Osteoblast (primary cell): ENCODE results near the gene KBTBD3. TPM values are rescaled to one million over a fixed set of nuclear protein-coding genes. Genes with fewer than 3 reads are reported as not detected.

Source experiments
- DNase-seq: peaks from one replicate; pipeline ENCODE4 v3.0.0; 2011; ENCODE audit warnings: low spot score, mixed read lengths; ENCODE audit not compliant: insufficient read length; ENCODE audit errors: missing footprints
- H2AFZ ChIP-seq: 2 replicates; pipeline ENCODE4 v1.6.0; 2011; ENCODE audit warnings: mild to moderate bottlenecking, low read length
- H3K27ac ChIP-seq: 2 replicates; pipeline ENCODE4 v1.5.1; 2011; ENCODE audit warnings: mild to moderate bottlenecking, low read depth, low read length, moderate library complexity
- H3K27me3 ChIP-seq: 2 replicates; pipeline ENCODE4 v1.6.0; 2012; ENCODE audit warnings: mild to moderate bottlenecking, control low read depth, inconsistent platforms, low read length, moderate library complexity; ENCODE audit not compliant: insufficient read depth
- H3K36me3 ChIP-seq: 2 replicates; pipeline ENCODE4 v1.5.1; 2011; ENCODE audit warnings: mild to moderate bottlenecking, low read length, control low read depth, moderate library complexity; ENCODE audit not compliant: insufficient read depth
- H3K4me1 ChIP-seq: 2 replicates; pipeline ENCODE4 v1.5.1; 2011; ENCODE audit warnings: mild to moderate bottlenecking, low read length, control low read depth, moderate library complexity; ENCODE audit not compliant: insufficient read depth
- H3K4me2 ChIP-seq: 2 replicates; pipeline ENCODE4 v1.6.0; 2011; ENCODE audit warnings: mild to moderate bottlenecking, low read length; ENCODE audit not compliant: insufficient read depth
- H3K4me3 ChIP-seq: fragments of 200-600 bp; sonication (generic); 3 replicates; pipeline ENCODE4 v1.5.1; 2012; ENCODE audit warnings: mild to moderate bottlenecking, low read length, inconsistent platforms; ENCODE audit not compliant: insufficient read depth
- H3K79me2 ChIP-seq: 2 replicates; pipeline ENCODE4 v1.6.0; 2012; ENCODE audit warnings: mild to moderate bottlenecking, low read length, control low read depth, inconsistent platforms; ENCODE audit not compliant: insufficient read depth
- H3K9me3 ChIP-seq: 2 replicates; pipeline ENCODE4 v1.5.1; 2011; ENCODE audit warnings: low read depth, low read length, control low read depth
- H4K20me1 ChIP-seq: 2 replicates; pipeline ENCODE4 v1.6.0; 2012; ENCODE audit warnings: mild to moderate bottlenecking, low read length, control low read depth; ENCODE audit not compliant: insufficient read depth
- total RNA-seq: library from RNA; depleted of rRNA; stranded (reverse); fragments of >200 nt; gene quantifications from 2 replicates; pipeline ENCODE4 v1.2.3, GENCODE V29; 2012
- TF ChIP-seq, protein P1 (sequence below): IDR thresholded peaks from 2 replicates; pipeline ENCODE4 v1.5.1; 2011; ENCODE audit warnings: mild to moderate bottlenecking, low read depth, low read length, moderate library complexity; ENCODE audit errors: extremely low read depth

The KBTBD3 gene
- total RNA-seq, 1 donor = 4.3 TPM

DNA sequence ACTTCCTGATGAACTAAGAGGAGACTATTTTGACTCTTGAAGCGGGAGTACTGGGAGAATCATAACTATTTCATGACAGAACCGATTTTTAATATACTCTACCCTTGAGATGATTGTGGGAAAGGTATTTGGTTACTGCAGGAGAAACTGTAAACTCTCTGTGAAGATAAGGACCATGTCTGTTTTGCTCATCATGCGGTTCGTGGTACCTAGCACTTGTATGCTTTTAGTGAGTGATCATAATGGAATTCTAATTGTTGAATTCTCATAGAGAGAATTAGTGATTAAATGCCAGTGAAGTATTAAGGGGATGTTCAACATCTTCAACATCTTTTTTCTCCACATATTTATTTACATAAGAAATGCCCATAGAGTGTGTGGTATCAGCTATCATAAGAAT is 11.7 kb upstream of the KBTBD3 start:
- H3K4me3 ChIP-seq = no peak overlapping the region
- peaks cover 22% of the 10 kb centered on the region for H3K4me1 ChIP-seq
- peaks cover 28% of the 10 kb centered on the region for H3K36me3 ChIP-seq
- H3K27ac ChIP-seq = peak overlapping the region; percentile 7
- H3K27me3 ChIP-seq = no peaks in the 10 kb centered on the region
- peaks cover 27% of the 10 kb centered on the region for H4K20me1 ChIP-seq
- peaks cover 52% of the 10 kb centered on the region for H3K79me2 ChIP-seq
- DNase-seq = no peak
- no peak overlapping the region for H2AFZ ChIP-seq
- H3K4me2 ChIP-seq = no peak overlapping the region
- H3K9me3 ChIP-seq = no peaks in the 10 kb centered on the region
- TF ChIP-seq, protein P1, sequence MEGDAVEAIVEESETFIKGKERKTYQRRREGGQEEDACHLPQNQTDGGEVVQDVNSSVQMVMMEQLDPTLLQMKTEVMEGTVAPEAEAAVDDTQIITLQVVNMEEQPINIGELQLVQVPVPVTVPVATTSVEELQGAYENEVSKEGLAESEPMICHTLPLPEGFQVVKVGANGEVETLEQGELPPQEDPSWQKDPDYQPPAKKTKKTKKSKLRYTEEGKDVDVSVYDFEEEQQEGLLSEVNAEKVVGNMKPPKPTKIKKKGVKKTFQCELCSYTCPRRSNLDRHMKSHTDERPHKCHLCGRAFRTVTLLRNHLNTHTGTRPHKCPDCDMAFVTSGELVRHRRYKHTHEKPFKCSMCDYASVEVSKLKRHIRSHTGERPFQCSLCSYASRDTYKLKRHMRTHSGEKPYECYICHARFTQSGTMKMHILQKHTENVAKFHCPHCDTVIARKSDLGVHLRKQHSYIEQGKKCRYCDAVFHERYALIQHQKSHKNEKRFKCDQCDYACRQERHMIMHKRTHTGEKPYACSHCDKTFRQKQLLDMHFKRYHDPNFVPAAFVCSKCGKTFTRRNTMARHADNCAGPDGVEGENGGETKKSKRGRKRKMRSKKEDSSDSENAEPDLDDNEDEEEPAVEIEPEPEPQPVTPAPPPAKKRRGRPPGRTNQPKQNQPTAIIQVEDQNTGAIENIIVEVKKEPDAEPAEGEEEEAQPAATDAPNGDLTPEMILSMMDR = no peak

DNA sequence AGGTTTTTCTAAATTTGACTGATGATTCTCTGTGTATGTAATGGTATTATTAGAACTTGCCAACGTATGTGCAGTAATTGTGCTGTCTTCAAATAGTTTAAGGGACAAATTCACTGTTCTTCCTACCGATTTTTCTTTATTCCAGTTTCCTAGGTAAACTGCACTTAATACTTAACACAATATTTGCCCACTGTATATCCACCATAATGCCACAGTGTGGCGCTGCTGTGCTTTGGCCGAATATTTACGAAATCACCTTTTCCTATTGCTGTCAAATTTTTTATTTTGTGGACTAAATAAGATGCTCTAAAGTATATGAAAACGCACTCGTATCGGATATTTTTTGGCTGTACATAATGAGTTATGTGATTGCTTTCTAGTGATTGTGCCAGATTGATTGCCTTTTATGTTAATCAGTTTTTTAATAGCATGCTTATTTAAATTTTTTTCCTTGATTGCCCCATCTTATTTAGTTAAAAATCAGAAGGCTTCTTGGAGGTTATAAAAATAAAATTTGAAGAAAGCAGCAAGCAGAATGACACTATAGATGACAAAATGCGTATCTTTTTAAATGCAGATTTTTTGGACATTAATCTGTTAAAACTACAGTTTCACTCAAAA is 10.8 kb upstream of the KBTBD3 start:
- Histone ChIP-seq H3K4me3 (no peak overlapping the region), H3K9me3 (no peaks in the 10 kb centered on the region), H3K4me2 (peak overlapping the region; percentile 18), H4K20me1 (peaks cover 27% of the 10 kb centered on the region), H3K4me1 (peaks cover 22% of the 10 kb centered on the region), H3K36me3 (peaks cover 20% of the 10 kb centered on the region), H3K79me2 (peaks cover 59% of the 10 kb centered on the region), H3K27ac (no peak overlapping the region), H3K27me3 (no peaks in the 10 kb centered on the region), H2AFZ (no peak overlapping the region)
- TF ChIP-seq, protein P1 = peak; percentile 91
- no peak for DNase-seq

DNA sequence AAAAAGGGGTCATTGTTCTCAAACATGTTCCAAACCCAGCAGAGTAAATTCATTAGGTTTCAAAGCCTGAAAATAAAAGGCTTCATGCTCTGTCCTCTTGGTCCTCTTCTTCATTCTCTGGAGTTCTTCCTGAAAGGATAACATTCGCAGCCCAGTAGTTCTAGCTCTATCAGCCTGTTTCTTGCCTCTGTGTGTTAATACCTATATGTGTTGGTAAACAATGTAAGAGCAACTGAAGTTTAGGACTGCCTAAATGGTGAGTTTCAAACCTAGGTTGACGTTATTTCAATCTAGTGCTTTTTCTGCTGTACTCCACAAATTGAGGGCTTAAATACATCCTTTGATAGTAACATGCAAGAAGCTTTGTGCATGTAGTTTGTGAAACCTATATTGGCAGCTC is 9.7 kb upstream of the KBTBD3 start:
- H3K36me3 ChIP-seq = peaks cover 14% of the 10 kb centered on the region
- peaks cover 63% of the 10 kb centered on the region for H3K79me2 ChIP-seq
- no peak for DNase-seq
- peak overlapping the region; percentile 14 for H2AFZ ChIP-seq
- H3K9me3 ChIP-seq = no peaks in the 10 kb centered on the region
- H3K4me3 ChIP-seq = no peak overlapping the region
- H3K4me2 ChIP-seq = peak overlapping the region; percentile 18
- H3K27me3 ChIP-seq = no peaks in the 10 kb centered on the region
- no peak overlapping the region for H3K27ac ChIP-seq
- H3K4me1 ChIP-seq = peaks cover 22% of the 10 kb centered on the region
- TF ChIP-seq, protein P1 = no peak
- peaks cover 27% of the 10 kb centered on the region for H4K20me1 ChIP-seq

DNA sequence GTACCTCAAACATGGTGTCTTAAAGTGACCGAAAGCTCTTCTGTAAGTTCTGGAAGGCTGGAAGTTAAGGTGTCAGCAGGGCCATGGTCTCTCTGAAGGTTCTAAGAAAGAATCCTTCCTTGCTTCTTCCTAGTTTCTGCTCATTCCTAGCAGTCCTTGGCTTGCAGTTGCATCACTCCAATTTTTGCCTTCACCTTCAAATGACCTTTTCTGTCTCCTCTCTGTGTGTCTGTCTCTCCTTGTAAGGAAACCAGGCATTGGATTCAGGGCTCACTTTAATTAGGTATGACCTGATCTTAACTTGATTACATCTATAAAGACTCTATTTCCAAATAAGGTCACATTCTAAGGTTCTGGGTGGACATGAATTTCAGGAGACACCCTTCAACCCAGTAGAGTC is 9.0 kb upstream of the KBTBD3 start:
- H3K36me3 ChIP-seq = peaks cover 16% of the 10 kb centered on the region
- H3K27me3 ChIP-seq = no peaks in the 10 kb centered on the region
- no peak overlapping the region for H3K4me3 ChIP-seq
- no peak overlapping the region for H3K4me2 ChIP-seq
- H3K27ac ChIP-seq = peak overlapping the region; percentile 10
- peaks cover 66% of the 10 kb centered on the region for H3K79me2 ChIP-seq
- TF ChIP-seq, protein P1 = no peak
- H4K20me1 ChIP-seq = peaks cover 27% of the 10 kb centered on the region
- DNase-seq = no peak
- no peak overlapping the region for H2AFZ ChIP-seq
- H3K9me3 ChIP-seq = no peaks in the 10 kb centered on the region
- peaks cover 20% of the 10 kb centered on the region for H3K4me1 ChIP-seq
